ENCODE measurements around the gene BMPER.

DNA sequence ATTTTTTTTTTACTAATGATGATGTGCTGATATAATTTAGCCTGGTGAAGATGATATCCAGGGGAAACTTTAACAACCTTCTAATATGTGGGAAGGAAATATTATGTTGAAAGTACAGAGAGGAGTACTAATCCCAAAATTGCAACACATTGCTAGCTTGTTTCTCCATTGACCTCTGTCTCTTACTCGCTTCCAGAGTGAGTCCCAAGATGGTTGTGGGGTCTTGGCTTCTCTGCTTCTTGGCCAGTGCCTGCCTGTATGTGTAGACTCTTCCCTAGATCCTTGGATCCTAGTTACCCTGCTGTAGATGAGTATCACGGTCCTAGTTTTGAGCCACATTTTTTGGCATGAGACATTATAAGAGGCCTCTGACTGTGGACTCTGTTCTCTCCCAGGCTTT, 17.5 kb downstream of the BMPER start:
- TF ChIP-seq, protein P1, sequence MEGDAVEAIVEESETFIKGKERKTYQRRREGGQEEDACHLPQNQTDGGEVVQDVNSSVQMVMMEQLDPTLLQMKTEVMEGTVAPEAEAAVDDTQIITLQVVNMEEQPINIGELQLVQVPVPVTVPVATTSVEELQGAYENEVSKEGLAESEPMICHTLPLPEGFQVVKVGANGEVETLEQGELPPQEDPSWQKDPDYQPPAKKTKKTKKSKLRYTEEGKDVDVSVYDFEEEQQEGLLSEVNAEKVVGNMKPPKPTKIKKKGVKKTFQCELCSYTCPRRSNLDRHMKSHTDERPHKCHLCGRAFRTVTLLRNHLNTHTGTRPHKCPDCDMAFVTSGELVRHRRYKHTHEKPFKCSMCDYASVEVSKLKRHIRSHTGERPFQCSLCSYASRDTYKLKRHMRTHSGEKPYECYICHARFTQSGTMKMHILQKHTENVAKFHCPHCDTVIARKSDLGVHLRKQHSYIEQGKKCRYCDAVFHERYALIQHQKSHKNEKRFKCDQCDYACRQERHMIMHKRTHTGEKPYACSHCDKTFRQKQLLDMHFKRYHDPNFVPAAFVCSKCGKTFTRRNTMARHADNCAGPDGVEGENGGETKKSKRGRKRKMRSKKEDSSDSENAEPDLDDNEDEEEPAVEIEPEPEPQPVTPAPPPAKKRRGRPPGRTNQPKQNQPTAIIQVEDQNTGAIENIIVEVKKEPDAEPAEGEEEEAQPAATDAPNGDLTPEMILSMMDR (IDR thresholded peaks at IDR 0.05), result no peak
- no peak for TF ChIP-seq POLR2A (IDR thresholded peaks at IDR 0.05)

Measured in adrenal gland (tissue), 5 donors.